ENCODE data around the gene TIMP1.

TIMP1 gene

GRCh38 chrX:47608130-47608810, 26.0 kb downstream of the TIMP1 start:
- DNase-seq = no peak

DNA sequence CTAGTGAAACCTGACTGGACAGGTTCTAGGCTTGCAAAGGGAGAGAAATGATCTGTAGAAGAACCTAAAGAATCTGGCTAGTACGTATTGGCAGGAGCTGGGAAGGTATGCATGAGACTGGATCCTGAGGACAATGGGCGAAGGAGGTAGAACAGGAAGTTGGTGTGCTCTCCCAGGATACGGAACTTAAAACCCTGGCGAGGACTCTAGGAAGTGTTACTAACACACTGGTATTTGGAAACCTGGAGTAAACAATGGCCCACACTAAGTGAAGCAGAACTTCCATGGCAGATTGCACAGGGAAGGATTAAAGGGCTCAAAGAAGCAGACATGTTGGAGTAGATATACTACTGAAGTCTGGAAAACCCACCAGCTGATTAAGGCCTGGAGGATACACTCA, 28.3 kb downstream of the TIMP1 start:
- DNase-seq = no peak

DNA sequence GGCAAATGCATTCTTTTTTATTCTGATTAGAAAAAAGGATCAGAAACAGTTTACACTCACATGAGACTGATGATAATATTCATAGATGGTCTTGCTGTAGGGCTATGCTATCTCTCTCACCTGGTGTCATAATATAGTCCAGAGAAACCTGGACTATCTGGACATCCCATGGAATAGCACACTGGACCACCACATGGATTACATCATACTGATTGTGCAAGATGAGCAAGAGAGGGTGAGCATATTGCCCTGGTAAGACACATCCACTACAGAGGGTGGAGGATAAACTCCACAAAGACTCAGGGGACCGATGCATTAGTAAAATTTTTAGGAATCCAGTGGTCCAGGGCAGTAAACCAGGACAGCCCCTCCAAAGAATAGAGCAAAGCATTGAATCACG, 29.3 kb downstream of the TIMP1 start:
- DNase-seq = no peak

- DNase-seq = no peak
Observed at GRCh38 chrX:47611926-47612325, 29.7 kb downstream of the TIMP1 start.

- no peak for DNase-seq
Observed at GRCh38 chrX:47612418-47612817, 30.2 kb downstream of the TIMP1 start.

DNA sequence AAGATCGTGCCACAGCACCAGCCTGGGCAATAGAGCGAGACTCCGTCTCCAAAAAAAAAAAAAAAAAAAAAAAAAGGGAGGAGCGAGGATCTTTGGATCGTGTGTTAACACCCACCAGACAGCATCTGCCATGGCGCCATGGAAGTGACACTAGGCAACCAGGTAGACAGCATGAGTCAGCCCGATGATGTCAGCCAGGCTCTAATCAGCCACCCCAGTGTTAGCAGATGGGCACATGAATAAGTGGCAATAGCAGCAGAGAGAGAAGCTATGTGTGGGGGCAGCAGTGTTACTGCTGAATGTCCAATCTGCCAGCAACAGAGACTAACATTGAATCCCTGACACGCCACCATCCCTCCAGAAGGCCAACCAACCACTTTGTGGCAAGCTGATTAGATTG, 30.8 kb downstream of the TIMP1 start:
- no peak for DNase-seq

GRCh38 chrX:47614618-47615017, 32.4 kb downstream of the TIMP1 start:
- DNase-seq = no peak

DNA sequence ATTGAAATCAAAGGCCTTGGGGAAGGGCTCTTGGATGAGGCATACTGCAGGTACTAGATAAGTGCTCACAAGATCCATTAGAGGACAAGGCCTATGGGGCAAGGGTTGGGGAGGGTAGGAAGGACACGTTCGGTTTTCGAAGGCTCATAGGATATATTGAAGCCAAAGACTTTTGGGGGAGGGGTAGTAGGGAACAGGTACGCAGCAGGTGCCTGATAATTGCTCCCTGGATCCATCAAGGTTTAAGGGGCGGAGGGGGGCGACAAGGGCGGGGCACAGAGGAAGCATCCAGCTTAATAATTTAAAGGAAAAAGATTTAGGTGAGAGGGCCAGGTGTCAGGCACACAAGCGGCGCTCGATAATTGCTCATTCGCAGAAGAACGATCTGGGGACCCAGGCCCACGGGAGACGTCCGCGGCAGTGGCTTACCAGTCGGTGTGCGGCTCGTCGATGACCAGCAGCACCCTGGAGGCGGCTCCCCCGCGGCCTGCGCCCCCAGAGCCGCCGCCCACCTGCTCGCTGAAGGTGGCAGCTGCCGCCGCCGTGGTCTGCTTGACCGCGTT, 36.8 kb downstream of the TIMP1 start:
- DNase-seq = no peak

- peak; percentile 68 for DNase-seq
Observed at GRCh38 chrX:47619486-47620302, 37.5 kb downstream of the TIMP1 start, which contains the start of gene SYN1. SYN1 (minus strand) TSS chrX:47619857; CDS start chrX:47619728, 129 bp downstream.

GRCh38 chrX:47620303-47620685, 38.1 kb downstream of the TIMP1 start:
- no peak for DNase-seq

DNA sequence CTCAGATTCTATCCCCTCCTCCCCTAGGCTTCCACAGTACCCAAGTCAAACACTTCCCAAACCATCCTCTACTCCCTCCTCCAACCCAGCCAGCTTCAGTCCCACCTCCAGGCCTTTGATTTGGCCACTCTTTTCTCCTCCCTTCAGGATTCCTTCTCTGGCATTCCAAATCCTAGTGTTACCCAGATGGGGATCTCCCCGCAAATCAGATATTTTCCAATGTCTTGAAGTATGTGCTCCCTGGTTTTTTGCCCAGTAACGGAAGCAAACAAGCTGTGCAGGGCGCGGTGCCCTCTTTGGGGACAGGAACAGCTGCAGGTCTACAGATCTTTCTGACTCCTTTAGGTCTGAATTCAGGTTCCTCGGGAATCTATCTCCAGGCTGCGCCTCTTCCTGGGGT, 39.6 kb downstream of the TIMP1 start:
- no peak for DNase-seq

DNA sequence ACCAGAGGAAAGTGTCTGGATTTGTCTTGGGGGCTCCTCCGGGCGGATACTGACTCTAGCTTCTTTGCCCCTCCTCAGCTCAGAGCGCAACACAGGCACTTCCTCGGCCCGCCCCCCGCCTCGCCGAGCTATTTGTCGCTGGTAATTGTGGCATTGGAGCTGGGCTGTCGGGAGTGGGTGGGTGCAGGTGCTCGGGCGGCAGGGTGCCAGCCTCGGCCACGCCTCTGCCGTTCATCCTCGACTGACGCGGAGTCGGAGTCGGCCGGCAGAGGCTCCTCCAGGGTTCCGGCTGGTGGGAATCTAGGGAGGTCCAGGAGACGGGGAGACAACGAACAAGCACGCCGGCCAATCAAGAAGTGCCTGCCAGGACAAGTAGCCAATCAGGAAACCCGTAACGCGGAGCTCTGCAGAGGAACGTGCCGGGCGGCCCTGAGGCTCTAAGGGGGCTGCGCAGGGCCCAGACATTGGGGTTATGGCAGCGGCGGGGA, 41.3 kb downstream of the TIMP1 start:
- peak; percentile 72 for DNase-seq

DNA sequence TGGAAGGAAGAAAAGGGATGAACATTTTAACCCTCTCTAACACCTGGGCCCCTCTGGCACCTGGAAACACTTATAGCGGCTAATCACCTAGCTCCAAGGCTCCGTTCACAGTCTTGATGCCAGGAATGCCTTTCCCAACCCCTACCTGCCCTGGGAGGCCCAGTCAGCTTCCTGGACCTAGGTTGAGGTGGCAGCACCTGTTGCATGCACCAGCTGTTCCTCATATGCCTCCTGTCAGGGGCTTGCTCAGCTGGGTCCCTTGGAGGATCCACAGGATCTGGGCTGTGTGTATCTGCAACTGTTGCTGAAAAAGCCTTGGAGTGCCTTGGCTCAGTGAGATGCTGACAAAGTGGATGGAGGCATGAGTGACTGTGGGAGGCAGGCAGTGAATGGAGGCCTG, 43.1 kb downstream of the TIMP1 start:
- no peak for DNase-seq

DNA sequence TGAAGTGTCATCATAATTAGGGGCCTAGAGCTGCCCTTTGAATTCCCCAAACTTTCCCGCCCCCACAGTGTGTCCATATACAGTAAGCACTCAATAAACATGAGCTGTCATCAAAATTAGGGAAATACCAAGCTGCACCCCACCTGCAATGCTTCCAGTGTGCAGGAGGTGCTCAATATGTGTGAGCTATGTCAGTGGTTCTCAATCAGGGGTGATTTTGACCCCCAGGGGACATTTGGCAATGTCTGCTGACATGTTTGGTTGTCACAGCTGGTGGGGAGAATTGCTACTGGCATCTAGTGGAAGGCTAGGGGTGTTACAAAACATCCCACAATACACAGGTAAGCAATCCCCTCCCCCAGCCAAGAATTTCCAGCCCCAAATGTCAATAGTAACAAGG, 46.7 kb downstream of the TIMP1 start:
- DNase-seq = no peak

DNA sequence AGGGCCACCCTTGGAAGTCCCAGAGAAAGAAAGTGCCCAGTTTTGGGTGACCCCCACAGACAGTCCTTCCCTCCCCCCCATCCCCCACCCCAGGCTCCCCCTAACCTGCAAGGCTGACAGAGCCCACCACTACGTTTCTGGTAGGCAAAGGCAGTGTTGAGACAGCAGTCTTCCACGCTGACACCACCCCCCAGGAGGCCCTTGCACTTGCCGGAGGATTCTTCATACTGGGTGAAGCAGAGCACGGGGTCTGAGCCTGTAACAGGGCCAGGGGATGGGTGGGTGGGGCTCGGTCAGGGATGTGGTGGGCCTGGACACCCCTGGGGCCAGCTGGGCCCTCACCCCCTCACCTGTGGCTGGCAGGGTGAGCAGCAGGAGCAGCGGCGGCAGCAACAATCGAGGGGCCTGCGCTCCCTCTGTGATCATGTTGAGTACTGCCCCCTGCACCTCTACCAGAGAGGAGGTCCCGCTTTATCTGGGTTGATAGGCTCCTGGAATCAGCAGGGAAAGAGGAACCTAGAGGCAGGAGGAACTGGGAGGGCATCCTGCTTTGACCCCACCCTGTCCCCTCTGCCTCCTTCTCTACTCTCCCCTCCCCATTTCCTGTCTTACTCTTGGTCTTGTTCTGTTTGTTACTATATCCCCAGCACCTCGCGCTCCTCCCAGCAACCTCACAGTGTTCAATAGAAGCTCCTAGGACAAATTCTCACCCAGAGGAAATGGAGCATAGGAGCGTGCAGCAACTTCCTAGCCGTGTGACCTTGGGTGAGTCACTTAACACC, 47.4 kb downstream of the TIMP1 start, which contains the start of gene CFP:
Gene CFP (minus strand): TSS at position 512 of the 782 bp plus-strand sequence. CDS start 86 bp downstream, at position 426.
- DNase-seq = no peak

- DNase-seq = no peak
Observed at GRCh38 chrX:47631676-47632075, 49.4 kb downstream of the TIMP1 start.

GRCh38 chrX:47632666-47633065, 50.4 kb downstream of the TIMP1 start:
- DNase-seq = no peak

- no peak for DNase-seq
Observed at GRCh38 chrX:47633689-47634590, 51.7 kb downstream of the TIMP1 start.

GRCh38 chrX:47634871-47635575, 52.8 kb downstream of the TIMP1 start:
- no peak for DNase-seq

Data from EL (cell line).